ENCODE measurements around the gene CLTCL1.
A peak's percentile ranks its signal among the peaks of the same experiment; 100 is the strongest.
"Not testable (repeated sequence)": the region's sequence is repeated elsewhere in the genome, so short reads cannot be mapped to it uniquely, and the experiment has no call there.

Gene CLTCL1

DNA sequence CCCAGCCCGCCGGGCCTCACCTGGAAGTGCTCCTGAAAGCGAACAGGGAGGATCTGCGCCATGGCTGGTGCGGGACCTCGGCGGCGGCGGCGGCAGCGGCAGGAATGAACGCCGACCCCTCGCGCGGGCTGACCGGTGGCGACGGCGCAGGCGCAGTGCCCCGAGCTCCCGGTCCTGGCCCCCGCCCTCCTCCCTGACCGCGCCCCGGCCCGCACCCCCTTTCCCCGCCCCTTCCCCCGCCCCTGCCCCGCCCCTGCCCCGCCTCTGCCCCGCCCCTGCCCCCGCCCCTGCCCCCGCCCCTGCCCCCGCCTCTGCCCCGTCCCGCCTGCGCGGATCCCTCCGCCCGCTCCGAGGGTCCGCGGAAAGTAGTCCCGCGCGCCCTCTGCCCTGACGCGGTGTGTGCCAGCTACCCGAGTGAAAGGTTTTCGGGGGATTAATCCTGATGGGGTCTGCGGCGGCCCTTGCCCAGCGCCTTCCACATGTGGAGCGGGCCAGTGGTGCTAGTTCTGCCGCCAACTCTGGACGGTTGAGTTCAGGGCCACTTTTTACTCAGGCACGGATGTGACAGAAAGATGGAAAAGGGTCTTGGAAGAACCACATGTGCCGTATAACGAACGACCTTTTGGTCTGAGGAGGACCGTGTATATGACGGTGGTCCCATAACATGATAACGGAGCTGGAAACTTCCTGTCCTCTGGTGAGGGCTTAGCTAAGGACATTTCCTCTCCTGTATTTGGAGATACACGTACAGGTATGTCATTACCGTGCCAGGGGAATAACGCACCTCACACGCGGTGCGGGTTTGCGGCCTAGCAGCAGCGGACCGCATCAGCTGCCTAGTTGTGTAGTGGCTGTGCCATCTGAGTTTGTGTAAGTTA is at the start of gene CLTCL1:
Gene CLTCL1, minus strand, starts transcription at position 140 of the 878 bp plus-strand sequence. Its CDS starts 78 bp downstream, at position 62.
- peak; percentile 90 for DNase-seq

- DNase-seq: no peak
These were observed 45.6 kb upstream of the CLTCL1 start for GRCh38 chr22:19337137-19337536.

DNA sequence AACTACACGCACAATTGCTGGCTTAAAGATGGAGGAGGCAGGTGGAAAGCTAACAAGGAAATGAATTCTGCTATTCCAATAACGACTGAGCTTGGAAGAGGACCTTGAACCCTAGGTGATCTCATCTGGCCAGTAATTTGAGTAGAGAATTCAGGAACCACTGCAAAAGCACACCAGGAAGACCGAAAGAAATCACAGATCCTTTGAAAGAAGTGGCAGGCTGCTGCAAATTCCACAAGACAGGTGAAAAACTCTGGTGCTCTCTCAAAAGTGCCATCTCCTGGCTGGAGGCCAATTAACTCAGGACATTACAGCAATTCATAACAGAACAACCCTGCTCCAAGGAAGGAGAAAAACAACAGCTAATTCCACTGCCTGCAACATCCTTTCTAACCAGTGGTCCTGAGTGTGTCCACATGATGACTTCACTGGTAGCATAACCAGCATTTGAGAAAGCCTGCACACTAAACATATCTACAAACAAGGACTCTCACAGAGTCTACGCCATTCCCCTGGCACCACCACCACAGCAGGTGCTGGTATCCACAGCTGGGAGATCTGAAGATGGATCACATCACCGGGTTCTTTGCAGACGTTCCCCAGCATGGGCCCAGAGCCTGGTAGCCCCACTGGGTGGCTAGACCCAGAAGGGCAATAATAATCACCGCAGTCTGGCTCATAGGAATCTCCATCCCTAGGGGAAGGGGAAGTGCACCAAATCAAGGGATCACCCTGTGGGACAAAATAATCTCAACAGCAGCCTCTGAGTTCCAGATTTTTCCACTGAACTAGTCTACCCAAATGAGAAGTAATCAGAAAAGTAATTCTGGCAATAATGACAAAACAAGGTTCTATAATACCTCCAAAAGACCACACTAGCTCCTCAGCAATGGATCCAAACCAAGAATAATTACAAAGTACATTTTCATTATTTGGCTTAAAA is 44.9 kb upstream of the CLTCL1 start:
- DNase-seq: no peak

DNA sequence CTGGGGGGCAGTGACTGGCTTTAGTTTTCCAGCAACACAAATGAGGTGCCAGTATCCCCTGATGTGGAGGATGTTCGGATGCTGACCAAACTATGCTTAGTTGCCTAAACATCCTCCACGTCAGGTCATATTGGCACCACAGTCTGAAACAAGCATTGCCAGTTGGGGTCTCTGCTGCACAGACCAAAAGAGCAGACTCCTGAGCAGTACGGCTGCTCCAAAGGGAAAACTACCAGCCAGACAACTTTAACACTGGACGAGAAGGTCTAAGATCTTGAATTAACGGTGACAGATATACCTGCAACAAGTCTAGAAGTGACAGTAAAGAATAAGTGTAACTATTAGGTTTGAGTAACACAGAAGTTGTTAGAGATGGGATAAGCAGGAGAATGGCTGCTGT is 40.5 kb upstream of the CLTCL1 start:
- DNase-seq: no peak

DNA sequence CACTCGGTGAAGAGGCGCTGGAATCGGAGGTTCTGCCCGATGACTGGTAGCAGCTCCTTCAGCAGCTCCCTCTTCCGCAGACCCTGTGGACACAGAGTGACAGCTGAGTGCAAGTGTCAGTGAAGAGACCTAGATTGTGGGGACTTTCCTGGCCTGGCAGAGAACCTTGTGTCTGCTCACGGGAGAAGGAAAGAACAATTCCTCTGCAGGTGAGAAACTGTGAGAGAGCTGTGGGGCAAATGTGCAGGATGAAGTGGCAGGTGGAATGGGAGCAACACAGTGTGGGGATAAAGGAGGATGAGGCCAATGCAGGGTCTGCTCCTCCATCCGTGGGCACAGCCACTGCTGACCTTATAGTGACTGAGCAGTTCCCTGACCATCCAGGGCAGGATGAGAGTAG is 40.0 kb upstream of the CLTCL1 start:
- no peak for DNase-seq

GRCh38 chr22:19330865-19331418 is 39.4 kb upstream of the CLTCL1 start:
- DNase-seq: no peak

DNA sequence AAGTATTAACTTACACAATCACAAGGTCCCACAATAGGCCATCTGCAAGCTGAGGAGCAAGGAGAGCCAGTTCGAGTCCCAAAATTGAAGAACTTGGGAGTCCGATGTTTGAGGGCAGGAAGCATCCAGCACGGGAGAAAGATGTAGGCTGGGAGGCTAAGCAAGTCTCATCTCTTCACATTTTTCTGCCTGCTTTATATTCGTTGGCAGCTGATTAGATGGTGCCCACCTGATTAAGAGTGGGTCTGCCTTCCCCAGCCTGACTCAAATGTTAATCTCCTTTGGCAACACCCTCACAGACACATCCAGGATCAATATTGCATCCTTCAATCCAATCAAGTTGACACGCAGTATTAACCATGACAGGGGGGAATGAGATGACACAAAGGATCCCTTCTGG is 38.7 kb upstream of the CLTCL1 start:
- not testable (repeated sequence) for DNase-seq

- DNase-seq: no peak
These were observed 37.9 kb upstream of the CLTCL1 start for GRCh38 chr22:19329454-19329853.

GRCh38 chr22:19325296-19325948 is 33.9 kb upstream of the CLTCL1 start:
- DNase-seq: no peak

DNA sequence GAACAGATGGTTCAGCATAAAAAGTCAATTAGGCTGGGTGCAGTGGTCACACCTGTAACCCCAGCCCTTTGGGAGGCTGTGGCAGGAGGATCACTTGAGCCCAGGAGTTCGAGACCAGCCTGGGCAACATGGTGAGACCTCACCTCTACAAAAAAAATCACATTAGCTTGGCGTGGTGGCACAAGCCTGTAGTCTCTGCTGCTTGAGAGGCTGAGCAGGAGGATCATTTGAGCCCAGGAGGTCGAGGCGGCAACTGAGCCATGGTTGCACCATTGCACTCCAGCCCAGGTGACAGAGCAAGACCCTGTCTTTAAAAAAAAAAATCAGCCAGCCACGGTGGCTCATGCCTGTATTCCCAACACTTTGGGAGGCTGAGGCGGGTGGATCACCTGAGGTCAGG is 31.9 kb upstream of the CLTCL1 start:
- not testable (repeated sequence) for DNase-seq

DNA sequence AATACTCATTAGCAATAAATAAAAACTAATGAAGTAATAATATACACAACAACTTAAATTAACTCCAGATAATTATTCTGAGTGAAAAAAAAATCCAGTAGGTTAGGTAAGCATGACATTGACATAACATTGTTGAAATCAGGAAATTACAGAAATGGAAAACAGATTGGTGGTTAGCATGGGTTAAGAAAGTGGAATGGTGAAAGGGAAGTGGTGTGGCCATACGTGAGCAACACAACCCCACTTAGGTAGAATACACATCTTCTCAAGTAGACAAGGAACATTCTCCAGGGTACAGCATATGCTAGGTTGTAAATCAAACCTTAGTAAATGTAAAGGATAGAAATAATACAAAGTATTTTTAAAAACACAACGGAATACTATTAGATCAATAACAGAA is 30.2 kb upstream of the CLTCL1 start:
- DNase-seq: no peak

DNA sequence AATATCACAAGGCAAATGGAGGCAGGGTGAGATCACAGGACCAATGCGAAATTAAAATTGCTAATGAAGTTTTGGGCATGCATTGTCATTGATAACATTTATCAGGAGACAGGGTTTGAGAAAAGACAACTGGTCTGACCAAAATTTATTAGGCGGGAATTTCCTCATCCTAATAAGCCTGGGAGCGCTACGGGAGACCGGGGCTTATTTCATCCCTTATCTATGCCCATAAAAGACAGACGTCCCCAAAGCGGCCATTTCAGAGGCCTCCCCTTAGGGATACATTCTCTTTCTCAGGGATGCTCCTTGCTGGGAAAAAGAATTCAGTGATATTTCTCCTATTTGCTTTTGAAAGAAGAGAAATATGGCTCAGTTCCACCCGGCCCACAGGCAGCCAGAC is 28.6 kb upstream of the CLTCL1 start:
- DNase-seq: not testable (repeated sequence)

DNA sequence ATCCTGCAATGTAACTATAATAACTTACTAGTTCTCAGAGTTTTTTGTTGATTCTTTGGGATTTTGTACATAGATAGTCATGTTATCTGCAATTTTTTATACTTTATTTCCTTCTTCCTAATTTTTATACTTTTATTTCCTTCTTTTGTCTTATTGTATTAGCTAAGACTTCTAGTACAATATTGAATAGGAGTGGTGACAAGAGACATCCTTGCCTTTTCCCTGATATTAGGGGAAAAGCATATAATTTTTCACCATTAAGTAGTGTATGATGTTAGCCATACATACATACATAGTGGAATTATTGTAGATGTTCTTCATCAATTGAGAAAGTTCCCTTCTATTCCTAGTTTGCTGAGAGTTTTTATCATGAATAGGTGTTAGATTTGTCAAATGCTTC is 27.8 kb upstream of the CLTCL1 start:
- no peak for DNase-seq

GRCh38 chr22:19317865-19318264 is 26.3 kb upstream of the CLTCL1 start:
- DNase-seq: no peak

- no peak for DNase-seq
These were observed 16.4 kb upstream of the CLTCL1 start for GRCh38 chr22:19307872-19308271.

- not testable (repeated sequence) for DNase-seq
These were observed 15.0 kb upstream of the CLTCL1 start for GRCh38 chr22:19306535-19306934.

- DNase-seq: no peak
These were observed 13.0 kb upstream of the CLTCL1 start for GRCh38 chr22:19304547-19304946.

DNA sequence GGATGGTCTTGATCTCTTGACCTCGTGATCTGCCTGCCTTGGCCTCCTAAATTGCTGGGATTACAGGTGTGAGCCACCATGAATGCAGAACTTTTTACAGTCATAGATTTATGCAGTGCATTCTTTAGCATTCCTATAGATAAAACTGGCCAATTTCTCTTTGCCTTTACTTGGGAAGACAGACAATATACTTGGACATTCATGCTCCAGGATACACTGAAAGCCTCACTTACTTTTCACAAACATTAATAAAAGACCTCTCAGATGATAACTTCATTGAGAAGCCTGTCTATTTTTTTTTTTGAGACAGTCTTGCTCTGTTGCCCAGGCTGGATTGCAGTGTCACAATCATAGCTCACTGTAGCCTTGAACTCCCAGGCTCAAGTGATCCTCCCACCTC is 12.3 kb upstream of the CLTCL1 start:
- DNase-seq: no peak

DNA sequence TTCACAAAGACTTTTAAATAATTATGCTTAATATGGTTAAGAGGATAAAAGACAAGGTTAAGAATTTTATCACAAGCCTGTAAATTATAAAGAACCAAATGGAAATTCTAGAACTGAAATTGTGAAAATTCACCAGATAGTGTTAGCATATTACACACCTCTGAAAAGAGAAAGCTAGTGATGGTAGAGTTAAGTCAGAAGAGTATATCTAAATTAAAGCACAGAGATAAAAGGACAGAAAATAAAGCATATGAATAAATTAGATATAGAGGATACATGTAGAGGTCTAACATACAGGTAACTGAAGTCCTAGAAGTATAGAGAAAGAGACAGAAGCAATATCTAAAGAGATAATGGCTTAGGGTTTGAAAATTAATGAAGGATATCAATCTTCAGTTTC is 4.2 kb upstream of the CLTCL1 start:
- no peak for DNase-seq

DNA sequence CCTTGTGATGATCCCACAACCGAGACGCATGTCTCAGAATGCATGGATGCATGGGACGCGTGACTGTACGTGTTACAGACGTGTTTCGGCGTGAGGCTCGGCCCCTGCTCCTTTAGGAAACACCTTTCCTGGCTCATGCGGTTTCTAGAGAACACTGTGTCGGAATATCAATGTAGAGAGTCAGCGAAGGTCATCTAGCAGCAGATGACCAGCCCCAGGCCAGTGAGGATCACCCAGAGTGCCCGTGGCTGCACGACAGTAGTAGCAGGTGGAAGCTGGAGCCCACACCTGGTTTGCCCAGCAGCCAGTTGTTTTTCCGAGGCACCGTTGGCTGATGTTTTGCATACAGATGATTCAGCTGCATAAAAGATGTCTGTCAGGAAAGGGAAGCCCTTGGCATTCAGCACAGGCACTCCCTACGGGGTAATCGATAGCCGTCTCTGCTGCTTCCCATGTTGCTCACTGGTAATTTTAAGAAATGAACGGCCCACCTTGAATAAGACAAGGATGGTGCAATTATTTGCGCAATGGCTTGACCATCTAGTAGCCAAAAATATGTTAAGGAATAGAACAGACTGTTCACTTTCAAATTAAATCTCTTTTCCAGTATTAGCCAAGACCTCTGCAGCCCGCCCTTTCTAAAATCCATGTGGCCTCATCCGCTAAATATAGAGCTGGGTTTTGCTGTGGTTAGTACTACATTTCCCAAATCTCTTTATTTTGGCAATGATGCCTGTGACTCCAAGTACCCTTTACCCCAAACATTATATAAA is 1.1 kb upstream of the CLTCL1 start:
- no peak for DNase-seq

- DNase-seq: peak; percentile 75
These were observed 320 bp downstream of the CLTCL1 start for GRCh38 chr22:19291218-19291579.
